ENCODE data around the gene ZNF628.

ZNF628 gene

GRCh38 chr19:55476100-55476775 is at the start of gene ZNF628 (continued):
- TF ChIP-seq ZNF645 (tag by site-specific recombination; IDR thresholded peaks at IDR 0.05): no peak
- TF ChIP-seq BCL6B (tag by site-specific recombination; IDR thresholded peaks at IDR 0.05): no peak
- TF ChIP-seq AEBP2 (tag by site-specific recombination; IDR thresholded peaks at IDR 0.05; ENCODE audit: borderline replicate concordance): no peak
- no peak for TF ChIP-seq ZNF548 (tag by site-specific recombination; IDR thresholded peaks at IDR 0.05)
- TF ChIP-seq MZF1 (tag by site-specific recombination; IDR thresholded peaks at IDR 0.05; ENCODE audit: borderline replicate concordance): no peak
- no peak for TF ChIP-seq ZNF521 (tag by site-specific recombination; IDR thresholded peaks at IDR 0.05)
- peak; percentile 79; the same call in 1 of the 2 replicates for TF ChIP-seq ZNF501 (tag by site-specific recombination; IDR thresholded peaks at IDR 0.05)
- TF ChIP-seq SP7 (tag by site-specific recombination; IDR thresholded peaks at IDR 0.05): peak; percentile 73
- no peak for TF ChIP-seq ZNF354C (tag by site-specific recombination; IDR thresholded peaks at IDR 0.05; ENCODE audit: borderline replicate concordance, low read depth)
- TF ChIP-seq ZNF174 (tag by site-specific recombination; IDR thresholded peaks at IDR 0.05): no peak
- no peak for TF ChIP-seq ATF2 (tag by site-specific recombination; IDR thresholded peaks at IDR 0.05; ENCODE audit: low read depth)
- no peak for TF ChIP-seq ZNF704 (tag by site-specific recombination; IDR thresholded peaks at IDR 0.05)
- no peak for TF ChIP-seq ZNF26 (tag by site-specific recombination; IDR thresholded peaks at IDR 0.05)
- TF ChIP-seq ZNF112 (tag by site-specific recombination; IDR thresholded peaks at IDR 0.05): no peak
- TF ChIP-seq KLF9 (tag by site-specific recombination; IDR thresholded peaks at IDR 0.05; ENCODE audit: low read depth): peak; percentile 92
- peak; percentile 56; the same call in 1 of the 2 replicates for TF ChIP-seq ZNF600 (tag by site-specific recombination; IDR thresholded peaks at IDR 0.05)
- peak; percentile 83; the same call in 1 of the 2 replicates for TF ChIP-seq ZNF2 (tag by site-specific recombination; IDR thresholded peaks at IDR 0.05)
- peak; percentile 87 for TF ChIP-seq KLF16 (tag by site-specific recombination; IDR thresholded peaks at IDR 0.05)
- no peak for TF ChIP-seq HIC1 (tag by site-specific recombination; IDR thresholded peaks at IDR 0.05)
- peak; percentile 80 for TF ChIP-seq GLIS1 (tag by site-specific recombination; IDR thresholded peaks at IDR 0.05)
- no peak for TF ChIP-seq GLI2 (tag by site-specific recombination; IDR thresholded peaks at IDR 0.05; ENCODE audit: borderline replicate concordance, low read depth)
- no peak for TF ChIP-seq ZNF362 (tag by site-specific recombination; IDR thresholded peaks at IDR 0.05)
- peak; percentile 62 for TF ChIP-seq ZNF398 (tag by site-specific recombination; IDR thresholded peaks at IDR 0.05)
- TF ChIP-seq ZNF561 (tag by site-specific recombination; IDR thresholded peaks at IDR 0.05; ENCODE audit: borderline replicate concordance): peak; percentile 80; the same call in 1 of the 2 replicates
- TF ChIP-seq YY1 (tag by site-specific recombination; IDR thresholded peaks at IDR 0.05): no peak

All from HEK293 (cell line).